Colonic mucosa (tissue), 4 donors: Measurements from ENCODE around the gene SUPT4H1. TPM values are rescaled to one million over a fixed set of nuclear protein-coding genes. Genes with fewer than 3 reads are reported as not detected.
"Not testable (repeated sequence)": the region's sequence is repeated elsewhere in the genome, so short reads cannot be mapped to it uniquely, and the experiment has no call there.

Experiments used
- DNase-seq: peaks from one replicate; pipeline ENCODE4 v3.0.0-alpha.2; 2020
- H3K27ac ChIP-seq: fragments of 200-600 bp; one replicate; pipeline ENCODE4 v1.8.0; 2021
- H3K27me3 ChIP-seq: fragments of 200-600 bp; one replicate; pipeline ENCODE4 v1.8.0; 2021
- H3K36me3 ChIP-seq: fragments of 200-600 bp; one replicate; pipeline ENCODE4 v1.8.0; 2021
- H3K4me1 ChIP-seq: fragments of 200-600 bp; one replicate; pipeline ENCODE4 v1.8.0; 2021; ENCODE audit warnings: mild to moderate bottlenecking
- H3K4me3 ChIP-seq: fragments of 200-600 bp; one replicate; pipeline ENCODE4 v1.8.0; 2021
- H3K9ac ChIP-seq, 2 donors: one replicate each; pipeline ENCODE4 v1.7.0; 2013; ENCODE audit warnings: control low read depth in 2 of 2, low read depth in 2 of 2, low read length in 2 of 2
- H3K9me3 ChIP-seq: fragments of 200-600 bp; one replicate; pipeline ENCODE4 v1.8.0; 2021
- CTCF ChIP-seq: fragments of 200-600 bp; IDR thresholded peaks from one replicate; pipeline ENCODE4 v1.8.0; 2022; ENCODE audit warnings: antibody characterized with exemption, mild to moderate bottlenecking
- intact Hi-C: fragments of 100-400 bp; cut with DNase I; formaldehyde crosslinking; loops from one replicate; pipeline ENCODE4 v1.14.1; 2022
- total RNA-seq, 2 donors: library from RNA; stranded (reverse); fragmentation: NEBNext Ultra II Directional in 1 of 2; extraction: Animal tissue kit (Norgen Biotek cat#: 25700) in 1 of 2; gene quantifications; one replicate each; pipeline ENCODE4 v1.2.1, GENCODE V29; 2021
- donor health status: healthy.
- donor health status: DM: no; HTN: no; CAD: no.
- donor health status: DM: no; HTN: no; CAD: no.

The SUPT4H1 gene
- total RNA-seq, 2 donors from 2014 or later: 68.7 to 75.3 TPM

GRCh38 chr17:58345500-58345899 is 6.5 kb downstream of the SUPT4H1 start:
- Histone ChIP-seq H3K9ac (no peak overlapping the region), H3K36me3 (peaks cover 17% of the 10 kb centered on the region)
- intact Hi-C loops: no loop called here

GRCh38 chr17:58344791-58345157 is 7.2 kb downstream of the SUPT4H1 start:
- H3K27me3 ChIP-seq: no peaks in the 10 kb centered on the region
- H3K36me3 ChIP-seq: peaks cover 12% of the 10 kb centered on the region
- H3K4me1 ChIP-seq: no peaks in the 10 kb centered on the region
- no peak overlapping the region for H3K9ac ChIP-seq
- H3K27ac ChIP-seq: peak overlapping the region; percentile 34
- DNase-seq: no peak
- H3K9me3 ChIP-seq: no peaks in the 10 kb centered on the region
- no peak for TF ChIP-seq CTCF
- H3K4me3 ChIP-seq: no peak overlapping the region
- intact Hi-C loops: no loop called here

More at GRCh38 chr17:58345500-58345899, 6.5 kb downstream of the SUPT4H1 start:
- Histone ChIP-seq H3K27me3 (no peaks in the 10 kb centered on the region), H3K4me1 (no peaks in the 10 kb centered on the region), H3K4me3 (no peak overlapping the region), H3K9me3 (no peaks in the 10 kb centered on the region), H3K27ac (no peak overlapping the region)
- DNase-seq: no peak
- no peak for TF ChIP-seq CTCF

- H3K4me1 ChIP-seq: no peaks in the 10 kb centered on the region
- no peaks in the 10 kb centered on the region for H3K27me3 ChIP-seq
- peaks cover 10% of the 10 kb centered on the region for H3K36me3 ChIP-seq
- intact Hi-C loops: no loop called here
- no peak for DNase-seq
- peak overlapping the region; percentile 23 to 38 for H3K9ac ChIP-seq
- H3K4me3 ChIP-seq: no peak overlapping the region
- peak overlapping the region; percentile 37 for H3K27ac ChIP-seq
- H3K9me3 ChIP-seq: no peaks in the 10 kb centered on the region
- TF ChIP-seq CTCF: no peak
These were observed 7.8 kb downstream of the SUPT4H1 start for GRCh38 chr17:58344047-58344790.

GRCh38 chr17:58343131-58343530 is 8.9 kb downstream of the SUPT4H1 start:
- TF ChIP-seq CTCF: no peak
- Histone ChIP-seq H3K4me1 (no peaks in the 10 kb centered on the region), H3K4me3 (no peak overlapping the region), H3K27ac (peak overlapping the region; percentile 37), H3K9me3 (no peaks in the 10 kb centered on the region), H3K36me3 (peaks cover 3% of the 10 kb centered on the region), H3K9ac (no peak overlapping the region), H3K27me3 (no peaks in the 10 kb centered on the region)
- intact Hi-C loops: no loop called here
- DNase-seq: no peak

GRCh38 chr17:58341861-58342475 is 10.0 kb downstream of the SUPT4H1 start:
- peak overlapping the region; percentile 44 for H3K27ac ChIP-seq
- intact Hi-C loops: no loop called here

GRCh38 chr17:58341136-58341860 is 10.7 kb downstream of the SUPT4H1 start:
- H3K4me1 ChIP-seq, intact Hi-C loops, DNase-seq, H3K27me3 ChIP-seq, H3K36me3 ChIP-seq, H3K9ac ChIP-seq, H3K9me3 ChIP-seq, H3K4me3 ChIP-seq: not testable (repeated sequence)
- H3K27ac ChIP-seq: peak overlapping the region; percentile 44

More at GRCh38 chr17:58341861-58342475, 10.0 kb downstream of the SUPT4H1 start:
- H3K4me3 ChIP-seq: no peak overlapping the region
- DNase-seq: no peak
- TF ChIP-seq CTCF: no peak
- H3K9ac ChIP-seq: peak overlapping the region in 1 of 2 donors; percentile 35
- H3K27me3 ChIP-seq: no peaks in the 10 kb centered on the region
- H3K36me3 ChIP-seq: no peaks in the 10 kb centered on the region
- H3K9me3 ChIP-seq: no peaks in the 10 kb centered on the region
- H3K4me1 ChIP-seq: no peaks in the 10 kb centered on the region
